GM04504 (cell line): ENCODE data around the gene NEDD4L.
"Not testable (repeated sequence)": the region's sequence is repeated elsewhere in the genome, so short reads cannot be mapped to it uniquely, and the experiment has no call there.

Experiments used
- DNase-seq: peaks from one replicate; pipeline ENCODE4 v3.0.0-alpha.2; 2012; ENCODE audit warnings: low read depth

The NEDD4L gene

GRCh38 chr18:58026857-58027256, 17.2 kb upstream of the NEDD4L start:
- DNase-seq = no peak

GRCh38 chr18:58027341-58027740, 16.7 kb upstream of the NEDD4L start:
- DNase-seq = no peak

- DNase-seq = no peak
Measured at GRCh38 chr18:58028109-58028784, 15.8 kb upstream of the NEDD4L start.

- DNase-seq = no peak
Measured at GRCh38 chr18:58032233-58032632, 11.8 kb upstream of the NEDD4L start.

- no peak for DNase-seq
Measured at GRCh38 chr18:58033216-58033615, 10.8 kb upstream of the NEDD4L start.

GRCh38 chr18:58034370-58034769, 9.7 kb upstream of the NEDD4L start:
- no peak for DNase-seq

- DNase-seq = no peak
Measured at GRCh38 chr18:58037163-58037562, 6.9 kb upstream of the NEDD4L start.

GRCh38 chr18:58038063-58038462, 6.0 kb upstream of the NEDD4L start:
- DNase-seq = no peak

GRCh38 chr18:58041633-58042032, 2.4 kb upstream of the NEDD4L start:
- DNase-seq = no peak

- no peak for DNase-seq
Measured at GRCh38 chr18:58042826-58043490, 1.1 kb upstream of the NEDD4L start.

- DNase-seq = no peak
Measured at GRCh38 chr18:58044370-58045241, 580 bp downstream of the NEDD4L start.

GRCh38 chr18:58045242-58046092, 1.4 kb downstream of the NEDD4L start:
- no peak for DNase-seq

- no peak for DNase-seq
Measured at GRCh38 chr18:58046093-58046793, 2.2 kb downstream of the NEDD4L start.

GRCh38 chr18:58046794-58047555, 2.9 kb downstream of the NEDD4L start:
- DNase-seq = no peak

GRCh38 chr18:58047556-58047882, 3.5 kb downstream of the NEDD4L start:
- DNase-seq = no peak

- DNase-seq = no peak
Measured at GRCh38 chr18:58048081-58048642, 4.1 kb downstream of the NEDD4L start.

- no peak for DNase-seq
Measured at GRCh38 chr18:58049000-58049688, 5.1 kb downstream of the NEDD4L start.

- not testable (repeated sequence) for DNase-seq
Measured at GRCh38 chr18:58050963-58051362, 6.9 kb downstream of the NEDD4L start.

- no peak for DNase-seq
Measured at GRCh38 chr18:58051765-58052460, 7.9 kb downstream of the NEDD4L start.
